HK-2 (cell line): Measurements from ENCODE around the gene FCRL4.
A peak's percentile ranks its signal among the peaks of the same experiment; 100 is the strongest.
"Not testable (repeated sequence)": the region's sequence is repeated elsewhere in the genome, so short reads cannot be mapped to it uniquely, and the experiment has no call there.

Experiments
- DNase-seq: peaks from one replicate; pipeline ENCODE4 v3.0.0-alpha.2; 2018; ENCODE audit not compliant: unreplicated experiment

The FCRL4 gene

DNA sequence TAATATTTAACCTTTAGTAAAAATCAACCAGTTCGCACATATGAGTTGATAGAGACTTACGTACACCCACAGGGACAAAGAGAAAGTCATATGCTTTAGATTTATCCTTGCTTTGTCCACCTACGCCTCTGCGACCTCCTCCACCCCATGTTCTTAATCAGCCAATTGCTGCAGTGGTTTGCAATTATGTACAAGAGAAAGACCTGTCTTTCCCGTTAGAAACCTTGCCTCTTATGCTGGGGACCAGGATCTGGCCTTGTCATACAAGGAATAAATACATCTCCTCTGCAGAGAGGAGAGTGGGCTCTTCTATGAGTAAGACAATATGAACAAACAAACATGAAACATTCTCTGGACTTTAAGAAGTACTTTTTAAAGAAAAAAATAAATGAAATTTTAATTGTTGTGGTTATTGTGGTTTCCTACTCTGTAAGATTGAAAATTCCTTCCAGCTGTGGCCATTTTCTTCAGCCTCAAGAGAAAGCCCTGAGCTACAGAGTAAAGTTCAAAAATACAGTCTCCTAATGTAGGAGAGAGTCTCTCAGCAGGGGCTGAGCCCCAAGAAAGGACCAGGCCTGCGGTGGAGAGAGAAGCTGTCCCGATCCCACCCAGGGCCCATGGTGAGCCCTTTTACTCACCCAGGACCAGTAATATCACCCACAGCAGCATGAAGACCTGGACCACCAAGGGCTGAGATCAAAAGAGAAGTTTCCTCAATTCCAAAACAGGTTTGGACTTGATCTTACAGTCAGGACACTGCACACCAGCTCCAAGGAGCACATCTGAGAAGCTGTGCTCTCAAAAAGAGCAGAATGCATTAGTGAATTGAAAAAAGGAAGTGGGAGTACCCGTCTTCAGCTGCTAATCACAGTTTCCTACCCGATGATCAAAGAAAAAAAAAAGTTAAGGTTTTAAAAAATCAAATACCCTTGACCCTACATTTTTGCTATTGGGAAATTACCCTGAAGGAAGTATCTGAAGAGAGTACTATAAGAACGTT is 45.9 kb downstream of the FCRL4 start, which contains the start of gene FCRL5:
FCRL5 (minus strand) TSS at position 822 of the 1,000 bp plus-strand sequence; CDS start at position 669, 153 bp downstream.
- no peak for DNase-seq

GRCh38 chr1:157548081-157548480 is 49.8 kb downstream of the FCRL4 start:
- not testable (repeated sequence) for DNase-seq

DNA sequence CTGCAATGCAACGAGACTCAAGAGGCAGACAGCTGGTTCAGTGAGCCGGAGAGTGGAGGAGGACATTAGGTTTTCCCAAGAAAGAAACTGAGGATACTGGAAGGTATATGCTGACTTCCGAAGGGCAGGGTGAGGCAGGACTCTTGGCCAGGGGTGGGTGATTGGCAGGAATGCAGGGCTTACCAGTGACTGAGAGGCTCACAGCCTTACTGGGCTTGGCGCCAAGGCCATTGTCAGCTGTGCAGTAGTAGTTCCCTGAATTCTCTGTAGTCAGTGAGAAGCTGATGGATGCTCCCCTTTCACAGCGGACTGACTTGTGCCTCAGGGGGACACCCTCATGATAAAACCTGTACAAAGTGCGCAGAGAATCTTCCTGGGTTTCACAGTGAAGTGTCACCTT is 55.2 kb downstream of the FCRL4 start:
- peak; percentile 25 for DNase-seq

DNA sequence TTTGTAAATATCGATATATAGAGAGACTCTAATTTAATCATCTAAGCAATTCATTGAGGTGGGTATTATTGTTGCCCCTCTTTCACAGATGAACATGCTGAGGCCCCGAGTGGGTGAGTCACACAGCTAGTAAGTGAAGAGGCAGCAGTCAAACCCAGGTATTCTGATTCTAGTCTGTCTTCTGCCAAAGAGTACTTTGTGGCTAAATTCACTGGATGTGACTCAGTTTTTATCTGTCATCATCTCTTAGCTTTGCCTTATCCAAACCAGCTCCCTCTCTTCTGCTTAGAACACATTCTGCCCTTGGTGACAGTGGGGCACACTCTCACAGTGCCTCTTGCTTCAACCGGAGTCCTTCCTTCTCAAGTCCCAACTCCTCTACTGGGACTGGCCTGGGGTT is 57.0 kb downstream of the FCRL4 start:
- DNase-seq, result no peak

GRCh38 chr1:157540160-157540748 is 57.6 kb downstream of the FCRL4 start:
- no peak for DNase-seq

GRCh38 chr1:157539568-157539967 is 58.3 kb downstream of the FCRL4 start:
- no peak for DNase-seq

- DNase-seq, result no peak
These were observed 65.3 kb downstream of the FCRL4 start for GRCh38 chr1:157532569-157532968.

- DNase-seq, result no peak
These were observed 74.0 kb downstream of the FCRL4 start for GRCh38 chr1:157523774-157524493.
